Natural killer cell (primary cell): ENCODE measurements around the gene TRIM71. TPM values are rescaled to one million over a fixed set of nuclear protein-coding genes. Genes with fewer than 3 reads are reported as not detected.
"Not testable (repeated sequence)": the region's sequence is repeated elsewhere in the genome, so short reads cannot be mapped to it uniquely, and the experiment has no call there.

Source experiments
- ATAC-seq, 3 donors: fragments of 150-1000 bp in 2 of 3; fragments of 200-7000 bp in 1 of 3; cut with Tn5 transposase; 1 replicate in 1 of 3; 2 replicates in 2 of 3; pipeline ENCODE4 v1.10.0; 2021; ENCODE audit warnings: mild to moderate bottlenecking in 2 of 3, moderate library complexity in 2 of 3
- DNase-seq, 2 donors: peaks; one replicate each; pipeline versions ENCODE4 v3.0.0 to v3.0.0-alpha.2; 2013 to 2021; ENCODE audit warnings: mixed read lengths in 1 of 2
- H3K27ac ChIP-seq: one replicate; pipeline ENCODE4 v1.5.1; 2013; ENCODE audit warnings: mild to moderate bottlenecking, low read length
- H3K27me3 ChIP-seq: one replicate; pipeline ENCODE4 v1.6.1; 2013; ENCODE audit warnings: low read length; ENCODE audit not compliant: control insufficient read depth, insufficient read depth
- H3K36me3 ChIP-seq: one replicate; pipeline ENCODE4 v1.6.1; 2013; ENCODE audit warnings: low read length; ENCODE audit not compliant: control insufficient read depth, insufficient read depth
- H3K4me1 ChIP-seq: one replicate; pipeline ENCODE4 v1.6.1; 2013; ENCODE audit warnings: low read length; ENCODE audit not compliant: control insufficient read depth, insufficient read depth
- H3K4me3 ChIP-seq: one replicate; pipeline ENCODE4 v1.5.1; 2013; ENCODE audit warnings: low read length
- H3K9me3 ChIP-seq: one replicate; pipeline ENCODE4 v1.6.1; 2013; ENCODE audit warnings: low read length; ENCODE audit not compliant: control insufficient read depth, insufficient read depth
- H3K27ac Mint-ChIP-seq, 2 donors: one replicate each; pipeline ENCODE4 v1.8.0; 2022; ENCODE audit warnings: mild to moderate bottlenecking in 2 of 2, mixed read lengths in 2 of 2, moderate library complexity in 1 of 2
- H3K27me3 Mint-ChIP-seq, 2 donors: one replicate each; pipeline ENCODE4 v1.8.0; 2022; ENCODE audit warnings: low read depth in 2 of 2, mixed read lengths in 2 of 2
- H3K36me3 Mint-ChIP-seq: one replicate; pipeline ENCODE4 v1.8.0; 2022; ENCODE audit warnings: mixed read lengths
- H3K4me1 Mint-ChIP-seq, 2 donors: one replicate each; pipeline ENCODE4 v1.8.0; 2022; ENCODE audit warnings: mixed read lengths in 2 of 2
- H3K4me3 Mint-ChIP-seq: one replicate; pipeline ENCODE4 v1.8.0; 2022; ENCODE audit warnings: mild to moderate bottlenecking, moderate library complexity, mixed read lengths
- H3K9me3 Mint-ChIP-seq, 2 donors: one replicate each; pipeline ENCODE4 v1.8.0; 2022; ENCODE audit warnings: mixed read lengths in 2 of 2
- CTCF ChIP-seq: fragments of 200-600 bp; IDR thresholded peaks from one replicate; pipeline ENCODE4 v1.8.0; 2022; ENCODE audit warnings: antibody characterized with exemption
- WGBS: methylation state at CpG from one replicate; pipeline ENCODE4 v1.1.7; 2013; ENCODE audit warnings: missing lambda C conversion rate; ENCODE audit not compliant: insufficient coverage; 5-methylcytosine and 5-hydroxymethylcytosine counted together
- intact Hi-C: fragments of 100-400 bp; cut with micrococcal nuclease; formaldehyde crosslinking; loops from one replicate; pipeline ENCODE4 v1.14.2; 2022
- total RNA-seq, 4 donors: library from RNA; stranded (reverse); fragments of 120-200 nt in 1 of 4; gene quantifications; one replicate each; pipeline versions ENCODE4 v1.2.3 to v1.2.4, GENCODE V29; 2013 to 2022

TRIM71 gene
- total RNA-seq, 3 donors from 2014 or later (not counting 1 experiment from before 2014, with no cell fraction given): 0.05 TPM; not detected in 2

DNA sequence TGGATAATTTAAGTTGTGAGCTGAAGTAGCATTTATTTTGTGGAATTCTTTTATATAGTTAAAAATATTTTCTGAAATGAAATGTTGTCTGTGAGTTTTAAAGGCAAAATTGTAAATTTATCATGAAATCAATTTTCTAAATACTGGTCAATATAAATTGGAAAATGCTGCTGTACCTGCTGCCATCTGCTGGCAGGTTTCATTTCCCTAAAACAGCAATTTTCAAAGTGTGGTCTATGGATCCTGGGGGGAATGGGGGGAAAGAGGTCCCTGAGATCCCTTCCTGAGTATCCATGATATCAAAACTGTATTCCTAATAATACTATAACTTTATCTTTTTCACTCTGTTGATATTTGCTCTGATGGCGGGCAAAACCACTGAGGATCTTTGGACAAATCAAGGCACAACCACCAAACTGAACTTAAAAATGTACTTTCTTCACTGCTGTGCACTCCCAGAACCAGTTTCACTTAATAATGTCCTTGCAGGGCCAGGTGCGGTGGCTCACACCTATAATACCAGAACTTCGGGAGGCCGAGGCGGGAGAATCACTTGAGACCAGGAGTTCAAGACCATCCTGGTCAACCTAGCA lies 116.4 kb downstream of the TRIM71 start:
- H3K27me3 Mint-ChIP-seq: no peaks in the 10 kb centered on the region
- Histone ChIP-seq H3K9me3 (no peaks in the 10 kb centered on the region), H3K27ac (no peak overlapping the region), H3K36me3 (no peaks in the 10 kb centered on the region), H3K4me1 (no peaks in the 10 kb centered on the region), H3K27me3 (no peaks in the 10 kb centered on the region), H3K4me3 (no peak overlapping the region)
- no peak overlapping the region for H3K4me3 Mint-ChIP-seq
- peak; percentile 39 for TF ChIP-seq CTCF
- DNase-seq (peak in 1 of 2 donors; percentile 55), ATAC-seq (no peak)
- no peaks in the 10 kb centered on the region for H3K36me3 Mint-ChIP-seq
- intact Hi-C loops: loop anchor here (2.0 to 5.0 kb wide), 2 partner anchors 201 to 422 kb away; no protein-coding TSS in a partner anchor
- H3K4me1 Mint-ChIP-seq: no peaks in the 10 kb centered on the region
- WGBS: 85% methylated on average over 5 of the region's 5 CpGs
- no peaks in the 10 kb centered on the region for H3K9me3 Mint-ChIP-seq
- H3K27ac Mint-ChIP-seq: no peak overlapping the region

DNA sequence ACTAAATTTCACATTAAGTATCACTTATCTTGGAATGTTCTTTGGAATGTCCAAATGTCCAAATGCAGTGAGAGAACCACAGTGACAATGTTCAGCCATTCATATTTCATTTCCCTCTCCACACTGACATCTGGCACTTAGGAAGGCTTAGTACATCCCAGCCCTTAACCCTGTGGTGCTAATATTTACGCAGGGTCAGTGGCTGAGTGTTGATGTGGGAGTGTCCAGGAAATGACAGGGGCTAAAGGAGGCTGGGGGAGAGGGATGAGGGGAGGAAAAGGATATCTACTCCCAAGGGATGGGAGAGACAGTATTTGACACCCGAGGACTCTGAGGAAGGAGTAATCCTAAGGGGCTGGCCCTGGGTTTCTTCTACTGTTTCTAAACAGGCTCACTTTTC lies 119.5 kb downstream of the TRIM71 start:
- no peaks in the 10 kb centered on the region for H3K36me3 Mint-ChIP-seq
- intact Hi-C loops: no loop called here
- H3K9me3 Mint-ChIP-seq: no peaks in the 10 kb centered on the region
- no peaks in the 10 kb centered on the region for H3K9me3 ChIP-seq
- H3K27me3 ChIP-seq: no peaks in the 10 kb centered on the region
- no peak overlapping the region for H3K27ac Mint-ChIP-seq
- no peaks in the 10 kb centered on the region for H3K4me1 Mint-ChIP-seq
- H3K4me3 Mint-ChIP-seq: no peak overlapping the region
- no peaks in the 10 kb centered on the region for H3K4me1 ChIP-seq
- DNase-seq (no peak), ATAC-seq (no peak)
- no peaks in the 10 kb centered on the region for H3K36me3 ChIP-seq
- H3K27me3 Mint-ChIP-seq: no peaks in the 10 kb centered on the region
- 92% methylated on average over 2 of the region's 2 CpGs for WGBS
- H3K4me3 ChIP-seq: no peak overlapping the region
- no peak for TF ChIP-seq CTCF
- no peak overlapping the region for H3K27ac ChIP-seq

DNA sequence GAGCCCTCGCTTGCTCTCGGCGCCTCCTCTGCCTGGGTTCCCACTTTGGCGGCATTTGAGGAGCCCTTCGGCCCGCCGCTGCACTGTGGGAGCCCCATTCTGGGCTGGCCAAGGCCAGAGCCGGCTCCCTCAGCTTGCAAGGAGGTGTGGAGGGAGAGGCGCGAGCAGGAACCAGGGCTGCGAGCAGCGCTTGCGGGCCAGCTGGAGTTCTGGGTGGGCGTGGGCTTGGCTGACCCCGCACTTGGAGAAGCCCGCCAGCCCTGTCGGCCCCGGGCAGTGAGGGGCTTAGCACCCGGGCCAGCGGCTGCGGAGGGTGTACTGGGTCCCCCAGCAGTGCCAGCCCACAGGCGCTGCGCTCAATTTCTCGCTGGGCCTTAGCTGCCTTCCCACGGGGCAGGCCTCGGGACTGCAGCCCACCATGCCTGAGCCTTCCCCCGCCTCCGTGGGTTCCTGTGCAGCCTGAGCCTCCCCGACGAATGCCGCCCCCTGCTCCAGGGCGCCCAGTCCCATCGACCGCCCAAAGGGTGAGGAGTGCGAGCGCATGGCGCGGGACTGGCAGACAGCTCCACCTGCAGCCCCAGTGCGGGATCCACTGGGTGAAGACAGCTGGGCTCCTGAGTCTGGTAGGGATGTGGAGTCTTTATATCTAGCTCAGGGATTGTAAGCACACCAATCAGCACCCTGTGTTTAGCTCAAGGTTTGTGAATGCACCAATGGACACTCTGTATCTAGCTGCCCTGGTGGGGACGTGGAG lies 121.9 kb downstream of the TRIM71 start:
- 93% methylated on average over 39 of the region's 40 CpGs for WGBS
- H3K4me1 ChIP-seq, ATAC-seq, H3K4me3 Mint-ChIP-seq, H3K27me3 ChIP-seq, H3K4me3 ChIP-seq, DNase-seq, H3K27me3 Mint-ChIP-seq, H3K36me3 Mint-ChIP-seq, H3K9me3 Mint-ChIP-seq, H3K27ac ChIP-seq, H3K36me3 ChIP-seq, H3K4me1 Mint-ChIP-seq, intact Hi-C loops, H3K9me3 ChIP-seq, H3K27ac Mint-ChIP-seq: not testable (repeated sequence)

GRCh38 chr3:32940726-32941125 lies 122.9 kb downstream of the TRIM71 start:
- DNase-seq (no peak), ATAC-seq (no peak)
- H3K4me3 Mint-ChIP-seq: no peak overlapping the region
- H3K27ac ChIP-seq: no peak overlapping the region
- WGBS: 83% methylated on average over 16 of the region's 16 CpGs
- H3K27me3 Mint-ChIP-seq: no peaks in the 10 kb centered on the region
- H3K36me3 ChIP-seq: no peaks in the 10 kb centered on the region
- no peaks in the 10 kb centered on the region for H3K36me3 Mint-ChIP-seq
- no peaks in the 10 kb centered on the region for H3K4me1 Mint-ChIP-seq
- intact Hi-C loops: no loop called here
- TF ChIP-seq CTCF: no peak
- no peak overlapping the region for H3K27ac Mint-ChIP-seq
- H3K4me1 ChIP-seq: no peaks in the 10 kb centered on the region
- H3K27me3 ChIP-seq: no peaks in the 10 kb centered on the region
- H3K9me3 Mint-ChIP-seq: no peaks in the 10 kb centered on the region
- no peak overlapping the region for H3K4me3 ChIP-seq
- no peaks in the 10 kb centered on the region for H3K9me3 ChIP-seq
